Activated T-cell treated with anti-CD3 and anti-CD28 coated beads, Interleukin-2, amount 50 U/mL, for 72 hours (primary cell): Measurements from ENCODE around the gene RSPH1. TPM values are rescaled to one million over a fixed set of nuclear protein-coding genes. Genes with fewer than 3 reads are reported as not detected.

ENCODE experiments used
- ATAC-seq, 2 donors: fragments of 150-1000 bp; cut with Tn5 transposase; replicated peaks in 1 of 2; 2 replicates each; pipeline ENCODE4 v1.10.0; 2021; ENCODE audit warnings: moderate library complexity in 2 of 2, mild to moderate bottlenecking in 1 of 2
- DNase-seq, 2 donors: peaks; one replicate each; pipeline ENCODE4 v3.0.0; 2021 to 2022; ENCODE audit warnings: mixed read lengths in 1 of 2
- H3K27ac Mint-ChIP-seq: one replicate; pipeline ENCODE4 v1.8.0; 2022; ENCODE audit warnings: mild to moderate bottlenecking, moderate library complexity, mixed read lengths
- H3K27me3 Mint-ChIP-seq: one replicate; pipeline ENCODE4 v1.8.0; 2022; ENCODE audit warnings: low read depth, mixed read lengths
- H3K36me3 Mint-ChIP-seq, 2 donors: one replicate each; pipeline ENCODE4 v1.8.0; 2022; ENCODE audit warnings: mixed read lengths in 2 of 2, mild to moderate bottlenecking in 1 of 2; ENCODE audit not compliant: insufficient read depth in 2 of 2
- H3K4me1 Mint-ChIP-seq: one replicate; pipeline ENCODE4 v1.8.0; 2022; ENCODE audit warnings: low read depth, mixed read lengths
- H3K4me3 Mint-ChIP-seq, 2 donors: one replicate each; pipeline ENCODE4 v1.8.0; 2022; ENCODE audit warnings: mild to moderate bottlenecking in 2 of 2, mixed read lengths in 2 of 2, moderate library complexity in 2 of 2
- H3K9me3 Mint-ChIP-seq, 2 donors: one replicate each; pipeline ENCODE4 v1.8.0; 2022; ENCODE audit warnings: mixed read lengths in 2 of 2
- total RNA-seq, 2 donors: library from RNA; stranded (reverse); gene quantifications; one replicate each; pipeline ENCODE4 v1.2.3, GENCODE V29; 2022

RSPH1 gene
- total RNA-seq, 2 donors from 2014 or later, result 0.19 to 0.36 TPM

- Mint-ChIP-seq H3K27me3 (peaks cover 11% of the 10 kb centered on the region), H3K36me3 (peaks cover 3 to 4% of the 10 kb centered on the region in 2 donors), H3K4me3 (no peak overlapping the region), H3K4me1 (no peaks in the 10 kb centered on the region), H3K27ac (no peak overlapping the region), H3K9me3 (peaks cover 4% of the 10 kb centered on the region in 2 donors)
- ATAC-seq, result no peak
- DNase-seq, result no peak
These were observed 11.1 kb downstream of the RSPH1 start for GRCh38 chr21:42484966-42485365.

GRCh38 chr21:42481169-42481568 lies 14.9 kb downstream of the RSPH1 start:
- Mint-ChIP-seq H3K27ac (no peak overlapping the region), H3K4me3 (no peak overlapping the region), H3K36me3 (no peaks in the 10 kb centered on the region), H3K9me3 (no peaks in the 10 kb centered on the region), H3K4me1 (no peaks in the 10 kb centered on the region), H3K27me3 (peaks cover 6% of the 10 kb centered on the region)
- ATAC-seq, result no peak
- no peak for DNase-seq

- no peak for DNase-seq
- Mint-ChIP-seq H3K36me3 (no peaks in the 10 kb centered on the region), H3K9me3 (no peaks in the 10 kb centered on the region), H3K27ac (no peak overlapping the region), H3K27me3 (peaks cover 2% of the 10 kb centered on the region), H3K4me1 (no peaks in the 10 kb centered on the region), H3K4me3 (no peak overlapping the region)
- ATAC-seq, result no peak
These were observed 15.3 kb downstream of the RSPH1 start for GRCh38 chr21:42480736-42481135.

DNA sequence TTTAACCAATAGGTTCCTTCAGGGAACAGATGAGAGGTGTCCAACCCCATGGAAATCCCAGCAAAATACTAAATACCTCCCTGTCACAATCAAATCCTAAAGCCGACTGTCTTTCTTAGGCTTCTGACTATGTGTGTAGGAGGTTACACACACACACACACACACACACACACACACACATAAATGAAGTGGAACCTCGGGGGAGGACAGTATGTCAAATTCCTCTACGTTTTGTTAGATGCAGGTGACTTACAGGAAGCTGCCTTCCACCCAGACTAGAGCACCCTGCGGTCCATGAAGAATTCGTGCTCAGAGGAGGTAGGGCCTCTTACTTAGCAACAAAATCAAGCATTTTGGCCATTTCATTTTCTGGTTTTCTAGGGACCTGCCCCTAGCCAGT lies 16.4 kb downstream of the RSPH1 start:
- Mint-ChIP-seq H3K27ac (no peak overlapping the region), H3K4me1 (peaks cover under 1% of the 10 kb centered on the region), H3K4me3 (no peak overlapping the region), H3K9me3 (no peaks in the 10 kb centered on the region), H3K27me3 (no peaks in the 10 kb centered on the region), H3K36me3 (no peaks in the 10 kb centered on the region)
- no peak for ATAC-seq
- DNase-seq, result no peak

GRCh38 chr21:42478504-42478903 lies 17.5 kb downstream of the RSPH1 start:
- DNase-seq (no peak), ATAC-seq (no peak)
- Mint-ChIP-seq H3K4me1 (peaks cover 7% of the 10 kb centered on the region), H3K9me3 (no peaks in the 10 kb centered on the region), H3K27ac (no peak overlapping the region), H3K36me3 (no peaks in the 10 kb centered on the region), H3K4me3 (no peak overlapping the region), H3K27me3 (no peaks in the 10 kb centered on the region)

- Mint-ChIP-seq H3K27ac (no peak overlapping the region), H3K4me1 (peaks cover 7% of the 10 kb centered on the region), H3K36me3 (no peaks in the 10 kb centered on the region), H3K27me3 (no peaks in the 10 kb centered on the region), H3K9me3 (no peaks in the 10 kb centered on the region), H3K4me3 (no peak overlapping the region)
- DNase-seq, result no peak
- ATAC-seq, result no peak
These were observed 19.4 kb downstream of the RSPH1 start for GRCh38 chr21:42476388-42477331.

GRCh38 chr21:42475526-42476387 lies 20.3 kb downstream of the RSPH1 start:
- DNase-seq (no peak), ATAC-seq (no peak)
- no peaks in the 10 kb centered on the region for H3K27me3 Mint-ChIP-seq
- H3K4me1 Mint-ChIP-seq, result peaks cover 7% of the 10 kb centered on the region
- no peaks in the 10 kb centered on the region for H3K36me3 Mint-ChIP-seq
- H3K9me3 Mint-ChIP-seq, result no peaks in the 10 kb centered on the region
- H3K27ac Mint-ChIP-seq, result no peak overlapping the region
- no peak overlapping the region for H3K4me3 Mint-ChIP-seq

DNA sequence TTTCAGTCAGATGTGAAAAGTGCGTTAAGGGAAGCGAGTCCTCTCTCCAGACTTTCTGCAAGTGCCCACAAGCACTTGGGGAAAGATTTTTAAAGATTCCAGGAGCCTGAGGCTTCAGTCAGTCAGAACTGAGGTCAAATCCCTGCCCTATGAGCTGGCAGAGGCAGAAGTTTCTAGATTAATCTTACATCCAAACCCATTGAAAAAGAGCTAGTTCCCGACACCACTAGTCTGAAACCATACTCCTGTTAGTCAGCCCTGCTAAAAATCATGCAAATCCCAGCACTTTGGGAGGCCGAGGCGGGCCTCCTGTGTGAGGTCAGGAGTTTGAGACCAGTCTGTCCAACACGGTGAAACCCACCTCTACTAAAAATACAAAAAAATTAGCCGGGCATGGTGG lies 21.0 kb downstream of the RSPH1 start:
- Mint-ChIP-seq H3K4me3 (no peak overlapping the region), H3K27me3 (no peaks in the 10 kb centered on the region), H3K4me1 (peaks cover 7% of the 10 kb centered on the region), H3K27ac (no peak overlapping the region), H3K9me3 (no peaks in the 10 kb centered on the region), H3K36me3 (no peaks in the 10 kb centered on the region)
- no peak for ATAC-seq
- DNase-seq, result no peak

DNA sequence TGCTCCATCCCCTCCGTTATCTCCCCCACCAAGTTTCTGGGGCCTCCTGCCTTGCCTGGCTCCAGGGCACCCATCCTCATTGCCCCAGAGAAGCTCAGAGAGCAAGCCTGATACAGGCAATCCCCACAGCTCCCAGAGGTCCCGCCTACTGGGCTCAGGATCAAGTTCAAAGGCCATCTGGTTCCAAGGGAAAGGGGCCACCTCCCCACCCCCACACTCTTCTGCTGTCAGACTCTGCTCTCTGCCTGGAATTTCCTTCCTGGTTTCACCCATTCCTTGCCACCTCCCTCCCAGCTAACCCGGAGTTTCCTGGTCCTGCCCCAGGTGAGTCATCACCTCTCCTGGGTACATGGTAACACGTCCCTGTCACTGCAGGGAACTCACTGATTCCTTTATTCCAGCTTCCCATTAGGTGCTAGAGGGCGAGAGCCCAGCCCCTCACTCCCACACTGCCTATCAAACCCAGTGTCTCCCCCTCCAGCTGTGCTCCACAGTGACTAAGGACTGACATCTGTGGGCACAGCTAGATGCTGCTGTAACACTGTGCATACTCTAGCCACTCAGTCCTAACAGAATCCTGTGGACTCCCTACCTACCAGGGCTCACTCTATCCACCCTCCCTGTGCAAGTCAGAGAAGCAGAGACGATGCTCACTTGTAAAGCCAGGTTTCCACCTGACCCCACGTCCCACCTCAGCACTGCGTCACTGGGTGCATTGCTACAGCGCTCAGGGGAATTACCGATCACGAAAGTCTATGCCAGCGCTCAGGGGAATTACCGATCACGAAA lies 21.8 kb downstream of the RSPH1 start:
- DNase-seq, result no peak
- H3K9me3 Mint-ChIP-seq, result no peaks in the 10 kb centered on the region
- no peaks in the 10 kb centered on the region for H3K27me3 Mint-ChIP-seq
- peaks cover 7% of the 10 kb centered on the region for H3K4me1 Mint-ChIP-seq
- no peak overlapping the region for H3K27ac Mint-ChIP-seq
- H3K4me3 Mint-ChIP-seq, result no peak overlapping the region
- no peaks in the 10 kb centered on the region for H3K36me3 Mint-ChIP-seq
- peak; percentile 34 to 53 for ATAC-seq

DNA sequence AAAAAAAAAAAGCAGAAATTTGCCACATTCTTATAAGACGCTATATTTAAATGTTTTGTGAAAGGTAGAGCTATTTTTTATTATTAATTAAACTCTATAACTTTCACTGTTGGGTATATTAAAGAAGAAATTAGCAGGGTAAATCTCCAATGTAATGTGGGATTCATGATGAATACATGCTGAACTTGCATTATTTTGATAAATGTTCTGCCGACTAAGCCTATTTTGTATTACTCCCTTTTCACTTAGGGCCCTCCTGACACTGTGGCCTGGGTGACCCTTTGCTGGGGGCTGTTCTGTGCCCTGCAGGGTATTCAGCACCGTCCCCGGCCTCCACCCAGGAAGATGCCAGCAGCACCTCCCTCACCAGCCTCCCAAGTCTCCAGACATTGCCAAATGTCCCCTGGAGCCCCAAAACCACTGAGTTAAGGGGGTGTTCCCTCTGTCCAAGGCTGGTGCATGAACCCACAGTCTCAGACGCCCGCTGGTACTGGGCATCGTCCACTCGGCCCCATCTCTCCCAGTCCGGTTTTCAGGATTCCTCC lies 22.5 kb downstream of the RSPH1 start:
- Mint-ChIP-seq H3K4me1 (peaks cover 7% of the 10 kb centered on the region), H3K4me3 (no peak overlapping the region), H3K9me3 (no peaks in the 10 kb centered on the region), H3K36me3 (no peaks in the 10 kb centered on the region), H3K27ac (no peak overlapping the region), H3K27me3 (no peaks in the 10 kb centered on the region)
- ATAC-seq (no peak), DNase-seq (no peak)

- Mint-ChIP-seq H3K27me3 (no peaks in the 10 kb centered on the region), H3K4me3 (no peak overlapping the region), H3K4me1 (peaks cover 7% of the 10 kb centered on the region), H3K27ac (no peak overlapping the region), H3K36me3 (no peaks in the 10 kb centered on the region), H3K9me3 (no peaks in the 10 kb centered on the region)
- DNase-seq (no peak), ATAC-seq (no peak)
These were observed 23.5 kb downstream of the RSPH1 start for GRCh38 chr21:42472521-42472920.

DNA sequence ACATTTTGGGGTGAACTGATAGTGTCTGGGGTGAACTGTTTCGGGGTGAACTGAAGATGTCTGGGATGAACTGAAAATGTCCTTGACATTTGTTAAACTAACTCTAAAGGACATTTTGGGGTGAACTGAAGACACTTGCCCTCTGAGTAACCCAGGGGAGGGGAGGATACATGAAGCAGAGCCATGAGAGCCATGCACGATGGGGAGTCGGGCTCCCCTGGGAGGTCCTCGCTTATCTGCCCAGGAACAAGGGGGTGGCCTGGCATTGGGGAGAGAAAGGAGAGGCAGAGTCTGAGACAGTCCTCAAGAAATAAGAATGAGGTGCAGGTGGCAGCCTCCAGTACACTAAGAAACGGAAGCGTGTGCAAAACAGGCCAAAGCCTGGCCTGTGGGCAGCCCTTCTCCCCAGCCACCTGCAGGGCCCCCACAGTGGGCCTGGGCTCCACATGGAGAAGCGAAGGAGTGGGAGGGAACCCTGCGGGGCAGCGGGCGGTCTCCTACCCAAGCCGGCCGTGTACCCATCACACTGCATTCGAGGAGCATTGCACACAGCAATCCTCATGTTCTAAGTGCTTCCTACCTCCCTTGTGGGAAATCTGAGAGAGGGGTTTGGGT lies 24.2 kb downstream of the RSPH1 start:
- no peak for ATAC-seq
- Mint-ChIP-seq H3K9me3 (no peaks in the 10 kb centered on the region), H3K27me3 (no peaks in the 10 kb centered on the region), H3K4me1 (peaks cover 10% of the 10 kb centered on the region), H3K4me3 (no peak overlapping the region), H3K27ac (no peak overlapping the region), H3K36me3 (no peaks in the 10 kb centered on the region)
- DNase-seq, result no peak
